ENCODE results near the gene KLHL6.
A peak's percentile ranks its signal among the peaks of the same experiment; 100 is the strongest.
"Not testable (repeated sequence)": the region's sequence is repeated elsewhere in the genome, so short reads cannot be mapped to it uniquely, and the experiment has no call there.

The KLHL6 gene

GRCh38 chr3:183513046-183513706 lies 42.3 kb downstream of the KLHL6 start:
- H3K4me3 ChIP-seq = no peak overlapping the region

DNA sequence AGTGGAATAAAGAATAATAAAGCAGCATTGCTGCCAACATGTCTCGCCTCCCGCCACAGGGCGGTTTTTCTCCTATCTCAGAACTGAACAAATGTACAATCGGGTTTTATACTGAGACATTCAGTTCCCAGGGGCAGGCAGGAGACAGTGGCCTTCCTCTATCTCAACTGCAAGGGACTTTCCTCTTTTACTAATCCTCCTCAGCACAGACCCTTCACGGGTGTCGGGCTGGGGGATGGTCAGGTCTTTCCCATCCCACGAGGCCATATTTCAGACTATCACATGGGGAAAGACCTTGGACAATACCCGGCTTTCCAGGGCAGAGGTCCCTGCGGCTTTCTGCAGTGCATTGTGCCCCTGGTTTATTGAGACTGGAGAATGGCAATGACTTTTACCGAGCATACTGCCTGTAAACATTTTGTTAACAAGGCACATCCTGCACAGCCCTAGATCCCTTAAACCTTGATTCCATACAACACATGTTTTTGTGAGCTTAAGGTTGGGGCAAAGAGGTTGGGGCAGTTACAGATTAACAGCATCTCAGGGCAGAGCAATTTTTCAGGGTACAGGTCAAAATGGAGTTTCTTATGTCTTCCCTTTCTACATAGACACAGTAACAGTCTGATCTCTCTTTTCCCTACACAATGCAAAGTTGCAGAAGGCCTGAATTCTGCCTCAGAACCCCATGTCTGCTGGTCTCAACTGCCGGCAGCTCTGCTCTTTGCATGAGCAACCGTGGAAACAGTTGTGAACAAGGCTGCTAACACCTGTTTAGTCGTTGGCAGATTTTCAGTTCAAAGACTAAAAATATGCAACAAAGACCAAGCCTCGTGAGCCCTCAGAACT lies 44.0 kb downstream of the KLHL6 start:
- not testable (repeated sequence) for H3K4me3 ChIP-seq
- H3K27ac ChIP-seq = peak overlapping the region in 3 of 21 experiments; percentile 6 to 26 (median 9)

More at GRCh38 chr3:183513046-183513706, 42.3 kb downstream of the KLHL6 start:
- no peak overlapping the region for H3K27ac ChIP-seq

GRCh38 chr3:183508821-183509220 lies 46.7 kb downstream of the KLHL6 start:
- Histone ChIP-seq H3K27ac (no peak overlapping the region), H3K4me3 (no peak overlapping the region)

GRCh38 chr3:183507551-183507950 lies 48.0 kb downstream of the KLHL6 start:
- H3K4me3 ChIP-seq = no peak overlapping the region
- peak overlapping the region in 1 of 21 experiments; percentile 29 for H3K27ac ChIP-seq

DNA sequence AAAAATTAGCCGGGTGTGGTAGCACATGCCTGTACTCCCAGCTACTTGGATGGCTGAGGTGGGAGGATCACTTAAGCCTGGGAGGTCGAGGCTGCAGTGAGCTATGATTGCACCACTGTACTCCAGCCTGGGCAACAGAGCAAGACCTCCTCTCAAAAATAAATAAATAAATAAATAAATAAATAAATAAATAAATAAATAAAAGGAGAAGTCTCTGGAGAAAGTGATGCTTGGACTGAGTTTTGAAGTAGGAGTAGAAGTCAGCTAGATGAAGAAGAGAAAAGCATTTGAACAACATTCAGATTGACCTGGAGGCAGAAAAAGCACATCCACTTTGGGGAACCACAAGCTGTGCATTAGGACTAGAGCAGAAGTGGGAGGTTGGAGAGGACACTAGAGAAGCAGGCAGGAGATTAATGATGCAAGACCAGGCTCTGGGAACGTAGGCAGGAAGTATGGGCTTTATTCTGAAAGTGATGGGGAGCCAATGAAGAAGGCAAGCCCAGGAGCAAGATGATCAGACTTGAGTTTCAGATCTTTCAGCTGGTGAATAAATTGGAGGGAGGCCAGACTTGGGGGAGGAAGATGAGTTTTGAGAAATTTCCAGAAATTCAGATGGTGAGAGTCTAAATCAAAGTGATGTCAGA lies 48.7 kb downstream of the KLHL6 start:
- Histone ChIP-seq H3K27ac (peak overlapping the region in 1 of 21 experiments; percentile 29), H3K4me3 (no peak overlapping the region)

DNA sequence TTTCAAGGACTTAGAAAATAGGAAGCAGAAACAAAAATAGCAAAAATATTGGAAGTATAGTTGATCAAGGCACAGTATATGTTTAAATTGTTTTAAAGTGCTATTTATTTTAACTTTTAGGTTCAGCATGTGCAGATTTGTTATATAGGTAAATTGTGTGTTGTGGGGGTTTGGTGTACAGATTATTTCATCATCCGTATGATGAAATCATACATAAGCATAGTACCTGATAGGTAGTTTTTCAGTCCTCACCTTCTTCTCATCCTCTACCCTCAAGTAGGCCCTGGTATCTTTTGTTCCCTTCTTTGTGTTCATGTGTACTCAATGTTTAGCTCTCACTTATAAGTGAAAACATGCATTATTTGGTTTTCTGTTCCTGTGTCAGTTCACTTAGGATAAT lies 50.9 kb downstream of the KLHL6 start:
- Histone ChIP-seq H3K4me3 (no peak overlapping the region), H3K27ac (no peak overlapping the region)

- Histone ChIP-seq H3K4me3 (no peak overlapping the region), H3K27ac (no peak overlapping the region)
Observed at GRCh38 chr3:183503746-183504145, 51.8 kb downstream of the KLHL6 start.

DNA sequence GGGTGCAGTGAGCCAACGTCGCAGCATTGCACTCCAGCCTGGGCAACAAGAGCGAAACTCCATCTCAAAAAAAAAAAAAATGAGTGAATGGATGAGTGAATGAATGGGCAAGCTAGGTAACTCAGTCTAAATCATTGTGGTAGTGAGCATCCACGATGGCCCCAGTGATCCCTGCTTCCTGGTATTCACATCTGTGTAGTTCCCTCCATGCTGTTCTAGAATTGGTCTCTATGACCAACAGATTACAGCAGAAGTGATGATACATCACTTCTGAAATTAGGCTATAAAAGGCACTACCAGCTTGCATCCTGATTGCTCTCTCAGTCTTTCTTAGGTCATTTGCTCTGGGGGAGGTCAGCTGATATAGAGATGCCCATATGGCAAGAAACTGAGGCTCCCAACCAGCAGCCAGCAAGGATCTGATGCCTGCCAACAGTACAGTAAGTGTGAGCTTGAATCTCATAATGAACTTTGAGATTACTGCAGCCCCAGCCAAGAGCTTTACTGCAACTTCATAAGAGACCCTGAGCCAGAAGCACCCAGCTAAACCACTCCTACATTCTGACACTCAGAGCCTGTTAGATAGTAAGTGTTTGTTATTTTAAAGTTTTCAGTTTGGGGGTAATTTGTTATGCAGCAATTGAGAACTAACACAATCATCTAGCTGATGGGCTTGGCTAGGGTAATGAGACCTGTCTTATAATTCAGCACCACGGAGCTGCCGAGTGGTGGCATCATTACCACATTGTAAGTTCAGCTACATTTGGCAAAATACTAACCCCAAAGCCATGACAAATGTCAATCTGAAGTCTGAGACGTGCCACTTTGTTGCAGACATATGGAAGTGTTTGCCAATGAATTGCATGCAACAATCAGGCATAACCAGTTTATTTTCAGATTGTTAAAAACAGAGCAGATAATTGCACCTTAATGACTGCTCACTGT lies 53.0 kb downstream of the KLHL6 start:
- Histone ChIP-seq H3K4me3 (no peak overlapping the region), H3K27ac (no peak overlapping the region)

- H3K27ac ChIP-seq = no peak overlapping the region
- H3K4me3 ChIP-seq = no peak overlapping the region
Observed at GRCh38 chr3:183500981-183501704, 54.4 kb downstream of the KLHL6 start.

- Histone ChIP-seq H3K4me3 (no peak overlapping the region), H3K27ac (no peak overlapping the region)
Observed at GRCh38 chr3:183500319-183500718, 55.2 kb downstream of the KLHL6 start.

DNA sequence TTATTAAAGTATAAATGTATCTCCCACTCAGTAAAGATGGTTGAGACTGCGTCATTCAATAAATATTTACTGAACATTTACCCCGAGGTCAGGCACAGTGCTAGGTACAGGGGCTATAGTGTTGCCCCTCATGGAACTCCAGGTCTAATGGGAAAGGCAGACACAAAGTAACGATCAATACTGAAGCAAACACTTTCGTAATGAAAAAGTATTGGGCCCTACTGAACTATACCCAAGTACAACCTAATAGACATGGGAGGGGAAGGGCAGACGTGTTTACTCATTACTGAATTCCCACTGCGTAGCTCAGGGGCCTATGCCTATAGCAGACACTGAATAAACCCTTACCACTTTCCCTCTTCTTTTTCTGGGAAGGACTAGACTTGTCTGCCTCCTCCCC lies 56.9 kb downstream of the KLHL6 start:
- H3K27ac ChIP-seq = no peak overlapping the region

GRCh38 chr3:183497313-183497712 lies 58.2 kb downstream of the KLHL6 start:
- Histone ChIP-seq H3K4me3 (no peak overlapping the region), H3K27ac (no peak overlapping the region)

More for the DNA sequence above, 56.9 kb downstream of the KLHL6 start:
- H3K4me3 ChIP-seq = no peak overlapping the region

GRCh38 chr3:183496311-183496710 lies 59.2 kb downstream of the KLHL6 start:
- Histone ChIP-seq H3K27ac (no peak overlapping the region), H3K4me3 (no peak overlapping the region)

DNA sequence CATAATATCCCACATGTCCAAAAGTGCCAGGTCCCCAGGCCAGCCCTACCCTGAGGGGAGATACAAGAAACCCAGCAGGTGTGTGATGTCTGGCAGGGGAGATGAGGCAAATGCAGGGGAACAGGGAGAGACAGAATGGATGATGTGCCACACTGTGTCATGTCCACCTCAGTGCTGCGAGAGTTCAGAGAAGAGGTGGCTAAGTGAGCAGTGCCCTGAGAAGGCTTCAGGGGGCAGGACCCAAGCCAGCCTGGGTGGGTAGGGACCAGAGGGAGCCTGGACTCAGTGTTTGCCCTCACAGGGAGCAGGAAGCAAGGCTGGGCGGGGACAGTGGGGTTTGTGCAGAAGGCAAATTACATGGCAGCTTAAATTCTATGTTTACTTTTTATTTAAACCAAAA lies 61.2 kb downstream of the KLHL6 start:
- H3K4me3 ChIP-seq = no peak overlapping the region

DNA sequence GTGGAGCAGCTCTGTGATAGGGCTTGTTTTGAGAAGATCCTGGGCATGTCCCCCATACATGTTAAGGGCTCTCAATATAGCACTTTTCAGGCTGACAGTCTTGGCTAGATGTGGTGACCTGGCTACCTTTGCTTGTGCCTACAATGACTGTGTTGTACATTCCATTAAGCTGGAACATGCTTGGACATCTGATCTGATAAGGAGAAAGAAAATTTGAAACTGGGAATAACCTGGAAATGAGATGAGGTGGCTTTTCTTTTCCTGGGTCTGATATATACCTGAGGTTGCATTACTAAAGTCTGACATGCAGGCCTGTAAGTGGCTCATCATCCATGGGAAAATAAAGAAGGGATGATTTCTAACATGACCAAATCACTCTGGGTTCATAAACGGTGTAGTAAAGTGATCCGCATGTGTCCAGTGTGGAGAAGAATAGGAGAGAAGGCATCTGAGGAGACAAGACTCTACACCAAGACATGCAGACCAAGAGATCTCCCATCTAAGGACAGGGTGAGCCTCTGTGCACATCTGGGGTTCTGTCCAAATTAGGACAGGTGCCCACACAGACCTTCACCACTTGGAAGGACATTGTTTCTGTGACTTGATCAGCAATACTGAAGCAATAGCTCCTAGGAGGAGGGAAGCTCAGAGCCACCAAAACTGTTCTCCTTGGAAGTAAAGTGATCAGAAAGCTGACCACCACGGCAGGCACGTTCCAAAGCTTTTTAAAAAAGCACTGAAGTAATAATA lies 62.0 kb downstream of the KLHL6 start:
- Histone ChIP-seq H3K27ac (peak overlapping the region in 8 of 21 experiments; percentile 1 to 54 (median 20)), H3K4me3 (no peak overlapping the region)

More for the DNA sequence above, 61.2 kb downstream of the KLHL6 start:
- no peak overlapping the region for H3K27ac ChIP-seq

GRCh38 chr3:183492849-183493179 lies 62.7 kb downstream of the KLHL6 start:
- Histone ChIP-seq H3K27ac (peak overlapping the region in 7 of 21 experiments; percentile 1 to 54 (median 21)), H3K4me3 (no peak overlapping the region)

- peak overlapping the region in 7 of 21 experiments; percentile 21 to 64 (median 26) for H3K27ac ChIP-seq
Observed at GRCh38 chr3:183491923-183492848, 63.3 kb downstream of the KLHL6 start.

More at GRCh38 chr3:183491923-183492848, 63.3 kb downstream of the KLHL6 start:
- no peak overlapping the region for H3K4me3 ChIP-seq

All from skin epidermis (tissue), 12 donors.